ENCODE results near the gene MYO10.

The MYO10 gene

GRCh38 chr5:16617274-16617968, 318.7 kb downstream of the MYO10 start:
- no peak for DNase-seq (ENCODE audit: low spot score)

GRCh38 chr5:16616536-16617273, 319.4 kb downstream of the MYO10 start, which contains the start of gene RETREG1:
RETREG1 (minus strand) TSS chr5:16616997; CDS start chr5:16616971, 26 bp downstream.
- peak; percentile 74 for DNase-seq (ENCODE audit: low spot score)

- no peak for DNase-seq (ENCODE audit: low spot score)
Measured at GRCh38 chr5:16615741-16616535, 320.1 kb downstream of the MYO10 start.

GRCh38 chr5:16612007-16612406, 324.1 kb downstream of the MYO10 start:
- DNase-seq (ENCODE audit: low spot score): no peak
